H1 (cell line): ENCODE results near the gene GPATCH11.

ENCODE experiments used
- CEBPB ChIP-seq: IDR thresholded peaks from 2 replicates; pipeline ENCODE4 v1.6.1; 2012; ENCODE audit warnings: low read depth, low read length
- CREB1 ChIP-seq: IDR thresholded peaks from 2 replicates; pipeline ENCODE4 v1.6.1; 2012; ENCODE audit warnings: inconsistent platforms
- CTCF ChIP-seq, 3 experiments: IDR thresholded peaks; 1 replicate in 2 of 3; 2 replicates in 1 of 3; pipeline versions ENCODE4 v1.5.1 to v1.6.1; 2011; ENCODE audit warnings: low read length in 3 of 3, mild to moderate bottlenecking in 3 of 3, inconsistent platforms in 2 of 3, low read depth in 1 of 3, moderate library complexity in 1 of 3; ENCODE audit not compliant: insufficient read depth in 1 of 3; ENCODE audit errors: control extremely low read depth in 1 of 3
- GTF2F1 ChIP-seq: IDR thresholded peaks from 2 replicates; pipeline ENCODE4 v1.6.1; 2012; ENCODE audit warnings: low read depth, low read length, improper control_type of control experiment, borderline replicate concordance
- JUN ChIP-seq: IDR thresholded peaks from 2 replicates; pipeline ENCODE4 v1.6.1; 2011; ENCODE audit warnings: low read depth, mild to moderate bottlenecking, improper control_type of control experiment, low read length
- RAD21 ChIP-seq, 2 experiments: IDR thresholded peaks in 1 of 2; conservative IDR thresholded peaks in 1 of 2; 2 replicates each; pipeline ENCODE4 v1.6.1; 2011; ENCODE audit warnings: low read depth in 2 of 2, low read length in 2 of 2, improper control_type of control experiment in 1 of 2, inconsistent platforms in 1 of 2, mild to moderate bottlenecking in 1 of 2, moderate library complexity in 1 of 2
- SUZ12 ChIP-seq: fragments of 200-600 bp; sonication (generic); IDR thresholded peaks from 2 replicates; pipeline ENCODE4 v1.6.1; 2012; ENCODE audit warnings: mild to moderate bottlenecking, inconsistent platforms, low read length, moderate library complexity, mixed read lengths
- YY1 ChIP-seq: IDR thresholded peaks from 2 replicates; pipeline ENCODE4 v1.6.1; 2011; ENCODE audit warnings: low read depth, mild to moderate bottlenecking, low read length

GRCh38 chr2:37059841-37060240, 24.5 kb upstream of the GPATCH11 start:
- TF ChIP-seq CEBPB (no peak), JUN (no peak), RAD21 (IDR thresholded peaks at IDR 0.05 in 1 of 2, conservative IDR thresholded peaks at IDR 0.05 in 1 of 2; ENCODE audit: low read depth in 2 of 2, low read length in 2 of 2) (no peak), SUZ12 (no peak), CTCF (IDR thresholded peaks at IDR 0.05; ENCODE audit: control extremely low read depth in 1 of 3, insufficient read depth in 1 of 3, low read depth in 1 of 3, low read length in 3 of 3) (no peak), CREB1 (no peak), GTF2F1 (no peak), YY1 (no peak)
